ENCODE data around the gene PTH2R.
A peak's percentile ranks its signal among the peaks of the same experiment; 100 is the strongest.
"Not testable (repeated sequence)": the region's sequence is repeated elsewhere in the genome, so short reads cannot be mapped to it uniquely, and the experiment has no call there.

Gene PTH2R

DNA sequence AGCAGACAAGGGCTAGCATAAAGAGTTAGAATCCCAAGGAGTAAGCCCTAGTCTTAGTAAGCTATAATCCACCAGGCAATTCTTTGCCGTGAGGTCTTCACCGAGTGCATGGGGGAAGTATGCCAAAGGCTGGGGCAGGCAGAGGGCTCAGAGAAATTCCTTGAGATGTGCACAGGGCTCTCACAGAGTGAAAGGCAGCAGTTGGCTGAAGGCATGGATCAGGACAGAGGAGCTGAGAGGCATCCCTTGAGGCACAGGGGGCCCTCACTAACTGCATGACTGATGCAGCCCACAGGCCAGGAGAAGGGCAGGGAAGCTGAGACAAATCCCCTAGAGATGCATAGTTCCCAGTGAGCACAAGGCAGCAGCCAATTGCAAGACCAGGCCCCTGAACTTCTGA lies 34.1 kb downstream of the PTH2R start:
- TF ChIP-seq POLR2AphosphoS5 (IDR thresholded peaks at IDR 0.05; ENCODE audit: low read depth): no peak
- TF ChIP-seq SPI1 (IDR thresholded peaks at IDR 0.05; ENCODE audit: borderline replicate concordance, low read depth): no peak
- TF ChIP-seq, protein P1, sequence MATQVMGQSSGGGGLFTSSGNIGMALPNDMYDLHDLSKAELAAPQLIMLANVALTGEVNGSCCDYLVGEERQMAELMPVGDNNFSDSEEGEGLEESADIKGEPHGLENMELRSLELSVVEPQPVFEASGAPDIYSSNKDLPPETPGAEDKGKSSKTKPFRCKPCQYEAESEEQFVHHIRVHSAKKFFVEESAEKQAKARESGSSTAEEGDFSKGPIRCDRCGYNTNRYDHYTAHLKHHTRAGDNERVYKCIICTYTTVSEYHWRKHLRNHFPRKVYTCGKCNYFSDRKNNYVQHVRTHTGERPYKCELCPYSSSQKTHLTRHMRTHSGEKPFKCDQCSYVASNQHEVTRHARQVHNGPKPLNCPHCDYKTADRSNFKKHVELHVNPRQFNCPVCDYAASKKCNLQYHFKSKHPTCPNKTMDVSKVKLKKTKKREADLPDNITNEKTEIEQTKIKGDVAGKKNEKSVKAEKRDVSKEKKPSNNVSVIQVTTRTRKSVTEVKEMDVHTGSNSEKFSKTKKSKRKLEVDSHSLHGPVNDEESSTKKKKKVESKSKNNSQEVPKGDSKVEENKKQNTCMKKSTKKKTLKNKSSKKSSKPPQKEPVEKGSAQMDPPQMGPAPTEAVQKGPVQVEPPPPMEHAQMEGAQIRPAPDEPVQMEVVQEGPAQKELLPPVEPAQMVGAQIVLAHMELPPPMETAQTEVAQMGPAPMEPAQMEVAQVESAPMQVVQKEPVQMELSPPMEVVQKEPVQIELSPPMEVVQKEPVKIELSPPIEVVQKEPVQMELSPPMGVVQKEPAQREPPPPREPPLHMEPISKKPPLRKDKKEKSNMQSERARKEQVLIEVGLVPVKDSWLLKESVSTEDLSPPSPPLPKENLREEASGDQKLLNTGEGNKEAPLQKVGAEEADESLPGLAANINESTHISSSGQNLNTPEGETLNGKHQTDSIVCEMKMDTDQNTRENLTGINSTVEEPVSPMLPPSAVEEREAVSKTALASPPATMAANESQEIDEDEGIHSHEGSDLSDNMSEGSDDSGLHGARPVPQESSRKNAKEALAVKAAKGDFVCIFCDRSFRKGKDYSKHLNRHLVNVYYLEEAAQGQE (IDR thresholded peaks at IDR 0.05; ENCODE audit: insufficient replicate concordance, low read depth): no peak
- TF ChIP-seq, protein P2, sequence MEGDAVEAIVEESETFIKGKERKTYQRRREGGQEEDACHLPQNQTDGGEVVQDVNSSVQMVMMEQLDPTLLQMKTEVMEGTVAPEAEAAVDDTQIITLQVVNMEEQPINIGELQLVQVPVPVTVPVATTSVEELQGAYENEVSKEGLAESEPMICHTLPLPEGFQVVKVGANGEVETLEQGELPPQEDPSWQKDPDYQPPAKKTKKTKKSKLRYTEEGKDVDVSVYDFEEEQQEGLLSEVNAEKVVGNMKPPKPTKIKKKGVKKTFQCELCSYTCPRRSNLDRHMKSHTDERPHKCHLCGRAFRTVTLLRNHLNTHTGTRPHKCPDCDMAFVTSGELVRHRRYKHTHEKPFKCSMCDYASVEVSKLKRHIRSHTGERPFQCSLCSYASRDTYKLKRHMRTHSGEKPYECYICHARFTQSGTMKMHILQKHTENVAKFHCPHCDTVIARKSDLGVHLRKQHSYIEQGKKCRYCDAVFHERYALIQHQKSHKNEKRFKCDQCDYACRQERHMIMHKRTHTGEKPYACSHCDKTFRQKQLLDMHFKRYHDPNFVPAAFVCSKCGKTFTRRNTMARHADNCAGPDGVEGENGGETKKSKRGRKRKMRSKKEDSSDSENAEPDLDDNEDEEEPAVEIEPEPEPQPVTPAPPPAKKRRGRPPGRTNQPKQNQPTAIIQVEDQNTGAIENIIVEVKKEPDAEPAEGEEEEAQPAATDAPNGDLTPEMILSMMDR (IDR thresholded peaks at IDR 0.05; ENCODE audit: insufficient read depth, low read length): no peak
- no peak for TF ChIP-seq GABPA (IDR thresholded peaks at IDR 0.05; ENCODE audit: low read depth)
- no peak for DNase-seq (ENCODE audit: low read depth in 1 of 2, low spot score in 1 of 2)
- H3K27ac ChIP-seq (replicated peaks): no peak overlapping the region
- H3K4me3 ChIP-seq (replicated peaks; ENCODE audit: insufficient read depth, low read length): no peak overlapping the region
- H3K27me3 ChIP-seq (ENCODE audit: insufficient read depth, poor library complexity, severe bottlenecking): no peaks in the 10 kb centered on the region

DNA sequence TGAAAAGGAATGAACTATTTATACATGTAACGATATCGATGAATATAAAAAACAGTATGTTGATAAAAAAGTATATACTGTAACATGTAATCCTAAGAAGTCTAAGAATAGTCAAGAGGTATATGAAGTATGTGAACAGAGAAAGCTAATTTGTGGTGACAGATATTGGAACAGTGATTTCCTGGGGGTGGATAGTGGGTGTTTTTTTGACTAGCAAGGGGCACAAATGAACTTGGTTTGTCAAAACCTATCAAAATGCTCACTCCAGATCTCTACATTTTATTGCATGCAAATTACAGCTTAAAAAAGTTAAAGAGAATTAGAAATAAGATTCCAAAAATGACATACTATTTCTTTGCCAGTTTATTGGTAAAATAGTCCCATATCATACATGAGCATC lies 35.4 kb downstream of the PTH2R start:
- Histone ChIP-seq H3K4me3 (replicated peaks; ENCODE audit: insufficient read depth, low read length) (no peak overlapping the region), H3K27ac (replicated peaks) (no peak overlapping the region), H3K27me3 (ENCODE audit: insufficient read depth, poor library complexity, severe bottlenecking) (no peaks in the 10 kb centered on the region)
- DNase-seq (ENCODE audit: low read depth in 1 of 2, low spot score in 1 of 2): no peak
- no peak for TF ChIP-seq SPI1 (IDR thresholded peaks at IDR 0.05; ENCODE audit: borderline replicate concordance, low read depth)
- no peak for TF ChIP-seq POLR2AphosphoS5 (IDR thresholded peaks at IDR 0.05; ENCODE audit: low read depth)
- TF ChIP-seq, protein P2 (IDR thresholded peaks at IDR 0.05; ENCODE audit: insufficient read depth, low read length): no peak

DNA sequence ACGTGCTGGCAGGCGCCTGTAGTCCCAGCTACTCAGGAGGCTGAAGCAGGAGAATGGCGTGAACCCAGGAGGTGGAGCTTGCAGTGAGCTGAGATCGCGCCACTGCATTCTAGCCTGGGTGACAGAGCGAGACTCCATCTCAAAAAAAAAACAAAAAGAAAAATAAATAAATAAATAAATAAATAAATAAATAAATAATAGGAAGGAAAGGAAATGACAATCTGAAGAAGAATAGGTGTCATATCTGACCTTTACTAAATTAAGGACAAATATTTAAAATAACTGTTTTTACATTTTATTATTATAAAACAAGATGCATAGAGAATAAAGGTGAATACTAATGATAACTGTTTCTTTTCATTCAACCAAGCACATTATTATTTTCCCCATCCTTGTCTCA lies 40.9 kb downstream of the PTH2R start:
- H3K27ac ChIP-seq (replicated peaks); DNase-seq (ENCODE audit: low read depth in 1 of 2, low spot score in 1 of 2); H3K27me3 ChIP-seq (ENCODE audit: insufficient read depth, poor library complexity, severe bottlenecking); H3K4me3 ChIP-seq (replicated peaks; ENCODE audit: insufficient read depth, low read length): not testable (repeated sequence)

DNA sequence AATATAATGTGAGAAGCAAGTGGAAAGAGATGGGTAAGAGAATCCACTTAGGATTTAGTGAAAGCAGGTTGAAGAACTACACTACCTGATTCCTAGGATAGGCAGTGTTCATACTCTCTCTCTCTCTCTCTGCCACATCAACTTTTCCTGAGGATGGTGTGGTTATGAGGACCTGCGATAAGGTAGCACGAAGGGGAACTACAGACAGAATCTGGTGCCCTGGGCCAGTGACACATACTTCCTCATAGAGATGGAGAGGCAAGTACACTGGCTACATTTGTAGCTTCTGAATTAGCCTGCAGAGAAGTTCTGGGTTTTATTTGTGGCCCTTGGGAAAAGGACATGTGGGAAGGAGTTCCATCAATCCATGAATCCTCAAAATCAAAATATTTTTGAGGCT lies 44.5 kb downstream of the PTH2R start:
- Histone ChIP-seq H3K27ac (replicated peaks) (no peak overlapping the region), H3K27me3 (ENCODE audit: insufficient read depth, poor library complexity, severe bottlenecking) (no peaks in the 10 kb centered on the region), H3K4me3 (replicated peaks; ENCODE audit: insufficient read depth, low read length) (no peak overlapping the region)
- DNase-seq (ENCODE audit: low read depth in 1 of 2, low spot score in 1 of 2): peak in 1 of 2 experiments; percentile 5
- TF ChIP-seq POLR2AphosphoS5 (IDR thresholded peaks at IDR 0.05; ENCODE audit: low read depth): no peak
- TF ChIP-seq, protein P1 (IDR thresholded peaks at IDR 0.05; ENCODE audit: insufficient replicate concordance, low read depth): no peak
- no peak for TF ChIP-seq GABPA (IDR thresholded peaks at IDR 0.05; ENCODE audit: low read depth)
- TF ChIP-seq SPI1 (IDR thresholded peaks at IDR 0.05; ENCODE audit: borderline replicate concordance, low read depth): no peak
- TF ChIP-seq, protein P2 (IDR thresholded peaks at IDR 0.05; ENCODE audit: insufficient read depth, low read length): no peak
